ENCODE data around the gene ADGRV1.
"Not testable (repeated sequence)": the region's sequence is repeated elsewhere in the genome, so short reads cannot be mapped to it uniquely, and the experiment has no call there.

ADGRV1 gene

DNA sequence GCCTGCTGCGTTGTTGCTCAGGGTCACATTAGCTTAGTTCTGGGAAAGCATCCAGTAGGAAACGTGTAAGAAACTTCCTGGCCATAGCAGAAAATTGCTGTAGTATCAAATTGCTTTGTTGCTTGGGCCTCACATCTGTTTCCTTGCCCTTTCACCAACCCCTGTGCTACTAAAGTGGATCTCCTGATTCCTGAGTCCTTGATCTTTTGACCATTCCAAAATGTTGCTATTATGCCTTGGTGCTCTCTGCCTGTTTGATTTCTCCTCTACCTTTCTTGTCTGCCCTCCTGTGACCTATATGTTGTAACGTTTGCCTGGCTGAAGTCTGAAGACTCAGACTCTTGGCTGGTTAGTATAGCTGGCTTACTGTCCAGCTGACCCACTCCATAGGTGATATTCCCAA is 350.5 kb downstream of the ADGRV1 start:
- no peak for DNase-seq (ENCODE audit: low spot score)

DNA sequence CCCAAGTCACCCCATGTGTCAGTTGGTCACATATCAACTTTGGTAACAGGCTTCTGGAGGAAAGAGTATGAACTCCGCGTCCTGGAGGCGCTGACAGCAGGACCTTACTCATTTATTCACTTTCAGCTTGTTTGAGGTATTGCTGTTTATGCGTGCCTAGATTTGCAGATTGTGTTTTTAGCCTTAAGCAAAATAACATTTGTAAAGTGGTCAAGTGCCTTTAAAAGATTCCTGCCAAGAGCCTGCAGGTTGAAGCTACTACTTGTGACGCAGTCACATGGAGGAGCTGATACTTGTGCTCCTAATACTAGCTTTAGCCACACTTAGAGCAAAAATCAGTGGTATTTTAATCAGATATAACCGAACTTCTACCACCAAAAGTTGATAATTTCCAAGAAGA is 351.3 kb downstream of the ADGRV1 start:
- no peak for DNase-seq (ENCODE audit: low spot score)

DNA sequence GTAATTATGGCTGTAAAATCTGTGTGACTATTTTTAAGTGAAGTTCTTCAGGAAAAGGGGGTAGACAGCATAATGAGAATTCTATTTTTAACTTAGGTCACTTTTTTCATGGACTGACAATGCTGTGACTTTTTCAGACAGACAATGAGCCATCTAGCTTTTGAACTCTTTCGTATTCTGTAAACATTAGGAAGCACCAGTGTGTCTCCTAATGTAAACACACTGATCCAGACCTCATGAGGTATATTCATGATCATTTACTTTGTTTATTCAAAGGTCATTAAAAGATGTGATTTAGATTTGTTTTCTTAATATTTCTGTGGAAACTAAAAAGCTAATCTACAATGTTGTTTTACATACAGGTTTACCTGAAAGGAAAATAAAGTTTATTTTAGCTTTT is 352.6 kb downstream of the ADGRV1 start:
- DNase-seq (ENCODE audit: low spot score): no peak

DNA sequence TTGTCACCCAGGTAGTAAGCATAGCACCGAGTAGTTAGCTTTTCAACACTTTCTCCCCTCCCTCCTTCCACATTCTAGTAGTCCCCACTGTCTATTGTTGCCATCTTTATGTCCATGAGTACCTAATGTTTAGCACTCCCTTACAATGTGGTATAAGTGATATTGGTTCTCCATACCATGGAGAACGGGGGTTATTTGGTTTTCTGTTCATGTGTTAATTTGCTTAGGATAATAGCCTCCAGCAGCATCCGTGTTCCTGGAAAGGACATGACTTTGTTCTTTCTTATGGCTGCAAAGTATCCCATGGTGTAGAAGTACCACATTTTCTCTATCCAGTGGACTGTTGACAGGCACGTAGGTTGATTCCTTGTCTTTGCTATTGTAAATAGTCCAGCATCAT is 353.9 kb downstream of the ADGRV1 start:
- no peak for DNase-seq (ENCODE audit: low spot score)

DNA sequence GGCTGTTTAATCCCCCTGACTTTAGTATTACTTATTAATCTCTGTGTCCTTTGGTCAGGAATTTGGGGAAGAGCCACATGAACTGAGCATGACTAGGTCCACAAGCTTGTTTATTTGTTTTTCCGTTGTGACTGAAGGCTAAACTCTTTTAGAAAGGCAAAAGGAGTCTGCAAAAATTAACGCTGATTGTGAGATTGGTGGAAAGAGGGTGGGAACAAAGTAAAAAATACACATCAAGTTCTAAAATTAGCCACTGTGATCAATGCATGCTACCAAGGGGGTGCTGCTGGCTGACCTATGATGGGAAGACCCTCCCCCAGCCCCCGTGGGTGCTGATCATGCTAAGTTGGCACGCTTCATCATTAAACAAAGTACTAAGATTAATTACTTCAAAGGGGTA is 356.8 kb downstream of the ADGRV1 start:
- DNase-seq (ENCODE audit: low spot score): no peak

DNA sequence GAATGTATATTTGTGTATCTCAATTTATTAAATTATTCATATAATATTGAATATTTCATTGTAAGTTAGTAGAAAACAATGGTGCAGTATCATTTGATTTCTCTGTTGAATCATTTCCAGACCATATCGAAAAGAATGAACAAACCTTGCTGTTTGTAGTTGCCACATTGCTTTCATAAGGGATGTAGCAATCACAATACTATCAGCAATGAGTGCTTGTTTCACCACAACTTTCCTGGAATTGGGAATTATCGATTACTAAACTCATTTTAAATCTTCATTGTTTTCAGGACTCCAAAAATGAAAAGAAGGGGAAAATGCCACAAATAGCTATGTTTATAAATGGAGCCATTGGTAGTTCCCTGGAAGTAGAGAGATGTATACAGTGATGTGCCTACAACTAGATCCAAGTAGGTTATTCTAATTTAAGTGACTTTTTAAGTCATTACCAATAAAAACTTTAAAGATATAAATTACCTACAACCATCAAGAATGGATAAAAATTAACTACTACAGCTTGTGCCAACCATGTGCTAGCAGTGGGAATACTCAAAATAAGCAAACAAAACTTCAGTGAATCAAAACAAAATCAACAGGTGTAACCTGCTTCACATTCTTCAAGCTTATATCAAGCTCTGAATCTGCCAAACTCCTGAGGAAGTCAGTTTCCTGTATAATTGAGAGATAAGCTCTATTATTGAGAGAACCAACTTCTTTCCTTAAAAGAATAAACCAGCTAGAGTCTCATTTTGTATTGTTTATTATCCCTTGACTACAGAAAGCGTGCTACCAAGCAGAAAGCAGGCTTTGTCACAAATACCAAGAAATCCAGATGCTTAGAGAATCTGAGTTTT is 358.6 kb downstream of the ADGRV1 start:
- DNase-seq (ENCODE audit: low spot score): no peak

DNA sequence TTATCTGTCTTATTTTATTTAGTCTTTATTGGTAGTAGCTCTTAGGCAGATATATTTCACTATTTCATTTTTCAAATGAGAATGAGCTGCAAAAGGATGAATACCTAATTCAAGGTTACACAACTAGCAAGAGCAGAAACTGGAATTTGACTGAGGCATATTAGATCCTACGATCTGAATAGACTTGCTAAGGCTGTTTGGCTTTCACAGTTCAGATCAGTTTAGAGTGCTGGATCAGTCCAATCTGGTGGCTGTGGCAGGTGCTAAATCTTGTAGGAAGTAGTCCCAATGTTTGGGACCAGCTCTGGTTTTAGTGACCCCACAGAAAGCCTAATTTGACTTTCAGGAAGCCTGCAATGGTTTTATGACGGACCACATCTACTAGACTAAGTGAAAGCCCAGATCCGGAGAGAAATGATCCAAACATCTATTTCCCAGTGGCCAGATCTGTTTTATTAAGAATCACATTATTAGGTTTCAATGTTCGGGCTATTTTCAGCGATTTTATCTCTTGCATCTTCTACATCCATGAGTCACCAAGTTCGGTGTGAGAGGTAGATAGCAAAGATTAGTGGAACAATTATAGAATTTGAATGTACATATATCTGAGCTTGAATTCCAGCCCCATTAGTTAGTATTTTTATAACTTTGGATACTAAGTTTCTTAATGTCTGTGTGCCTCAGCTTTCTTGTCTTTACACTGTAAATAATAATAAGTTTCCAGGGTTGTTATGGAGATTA is 359.5 kb downstream of the ADGRV1 start:
- DNase-seq (ENCODE audit: low spot score): no peak

DNA sequence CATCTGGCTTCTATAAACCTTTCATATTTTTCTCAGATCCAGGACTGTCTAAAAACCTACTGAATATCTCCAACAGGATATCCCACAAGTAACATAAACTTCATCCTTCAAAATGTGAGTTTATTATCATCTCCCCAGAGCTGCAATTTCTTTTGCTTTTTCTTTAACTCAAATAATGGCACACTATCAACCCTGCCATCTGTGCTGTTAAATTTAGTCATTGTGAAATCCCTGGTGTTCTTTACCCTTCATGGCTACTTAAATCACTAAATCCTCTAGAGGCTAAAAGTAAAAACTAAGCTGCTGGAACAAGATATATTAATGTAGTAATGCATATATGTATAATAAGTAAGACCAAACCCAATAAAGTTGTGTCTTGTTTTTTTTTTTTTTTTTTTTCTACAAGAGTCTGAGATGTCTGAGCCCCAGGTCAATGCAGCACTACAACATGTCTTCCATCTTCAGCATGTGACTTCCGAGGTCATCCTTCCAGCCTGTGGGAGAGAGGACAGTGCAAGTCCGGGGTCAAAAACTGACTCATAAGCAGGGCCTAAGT is 362.9 kb downstream of the ADGRV1 start:
- no peak for DNase-seq (ENCODE audit: low spot score)

DNA sequence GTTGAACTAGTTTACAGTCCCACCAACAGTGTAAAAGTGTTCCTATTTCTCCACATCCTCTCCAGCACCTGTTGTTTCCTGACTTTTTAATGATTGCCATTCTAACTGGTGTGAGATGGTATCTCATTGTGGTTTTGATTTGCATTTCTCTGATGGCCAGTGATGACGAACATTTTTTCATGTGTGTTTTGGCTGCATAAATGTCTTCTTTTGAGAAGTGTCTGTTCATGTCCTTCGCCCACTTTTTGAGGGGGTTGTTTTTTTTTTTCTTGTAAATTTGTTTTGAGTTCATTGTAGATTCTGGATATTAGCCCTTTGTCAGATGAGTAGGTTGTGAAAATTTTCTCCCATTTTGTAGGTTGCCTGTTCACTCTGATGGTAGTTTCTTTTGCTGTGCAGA is 365.6 kb downstream of the ADGRV1 start:
- DNase-seq (ENCODE audit: low spot score): not testable (repeated sequence)

DNA sequence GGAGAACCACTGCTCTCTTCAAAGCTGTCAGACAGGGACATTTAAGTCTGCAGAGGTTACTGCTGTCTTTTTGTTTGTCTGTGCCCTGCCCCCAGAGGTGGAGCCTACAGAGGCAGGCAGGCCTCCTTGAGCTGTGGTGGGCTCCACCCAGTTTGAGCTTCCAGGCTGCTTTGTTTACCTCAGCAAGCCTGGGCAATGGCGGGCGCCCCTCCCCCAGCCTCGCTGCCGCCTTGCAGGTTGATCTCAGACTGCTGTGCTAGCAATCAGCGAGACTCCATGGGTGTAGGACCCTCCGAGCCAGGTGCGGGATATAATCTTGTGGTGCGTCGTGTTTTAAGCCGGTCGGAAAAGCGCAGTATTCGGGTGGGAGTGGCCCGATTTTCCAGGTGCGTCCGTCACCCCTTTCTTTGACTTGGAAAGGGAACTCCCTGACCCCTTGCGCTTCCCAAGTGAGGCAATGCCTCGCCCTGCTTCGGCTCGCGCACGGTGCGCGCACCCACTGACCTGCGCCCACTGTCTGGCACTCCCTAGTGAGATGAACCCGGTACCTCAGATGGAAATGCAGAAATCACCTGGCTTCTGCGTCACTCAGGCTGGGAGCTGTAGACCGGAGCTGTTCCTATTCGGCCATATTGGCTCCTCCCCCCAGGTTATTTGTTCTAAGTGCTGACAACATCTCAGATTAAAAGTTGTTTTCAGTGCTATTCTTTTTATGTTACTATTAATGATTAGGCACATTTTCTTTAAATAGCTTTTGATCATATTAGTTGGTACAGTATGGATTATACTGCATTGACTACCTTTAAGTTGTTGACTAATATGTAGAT is 370.6 kb downstream of the ADGRV1 start:
- not testable (repeated sequence) for DNase-seq (ENCODE audit: low spot score)

DNA sequence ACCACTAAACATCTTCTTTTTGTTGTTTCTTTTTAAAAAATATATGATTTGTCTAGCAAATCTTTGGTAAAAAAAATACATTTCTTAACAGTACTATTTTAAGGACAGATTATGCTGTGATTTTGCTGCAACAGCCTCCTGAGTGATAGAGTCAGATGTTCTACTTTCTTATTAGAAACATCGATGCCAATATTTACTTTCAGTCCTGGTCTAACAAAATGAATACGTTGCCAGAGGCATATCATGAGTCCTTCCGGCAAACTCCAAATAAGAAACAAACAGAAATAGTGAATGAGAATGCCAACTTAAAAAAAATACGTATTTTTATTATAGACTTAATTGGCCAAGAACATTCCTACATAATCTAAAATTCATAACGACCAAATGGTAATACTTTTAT is 371.5 kb downstream of the ADGRV1 start:
- DNase-seq (ENCODE audit: low spot score): no peak

DNA sequence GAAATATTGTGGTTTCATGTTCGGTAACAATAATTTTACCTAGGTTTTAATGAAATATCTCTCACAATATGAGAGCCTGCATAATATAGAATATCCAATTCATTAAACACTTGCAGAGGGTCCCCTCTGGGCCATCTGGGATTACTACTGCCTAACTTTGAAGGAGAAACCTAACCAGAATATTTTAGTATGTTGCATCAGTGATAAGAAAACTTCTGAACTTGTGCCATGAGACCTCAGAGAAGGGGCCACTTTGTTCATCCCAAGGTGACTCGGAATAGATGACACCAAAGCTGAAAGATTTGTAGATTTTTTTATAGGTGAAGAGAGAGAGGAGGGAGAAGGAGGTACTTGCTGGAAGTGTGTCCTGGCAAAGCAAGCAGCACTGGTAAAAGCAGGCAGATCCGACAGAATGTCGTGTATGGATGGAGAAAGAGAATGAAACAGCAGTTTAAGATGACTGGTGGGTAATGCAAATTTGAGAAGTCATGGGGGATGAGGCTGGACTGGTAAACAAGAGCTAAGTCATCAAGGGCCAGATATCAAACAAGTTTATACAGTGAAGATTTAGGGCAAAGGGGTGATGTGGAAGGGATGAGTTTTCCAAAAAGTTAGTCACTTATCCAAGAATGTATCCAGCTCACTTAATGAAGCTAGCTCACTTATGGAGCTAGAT is 372.3 kb downstream of the ADGRV1 start:
- no peak for DNase-seq (ENCODE audit: low spot score)

DNA sequence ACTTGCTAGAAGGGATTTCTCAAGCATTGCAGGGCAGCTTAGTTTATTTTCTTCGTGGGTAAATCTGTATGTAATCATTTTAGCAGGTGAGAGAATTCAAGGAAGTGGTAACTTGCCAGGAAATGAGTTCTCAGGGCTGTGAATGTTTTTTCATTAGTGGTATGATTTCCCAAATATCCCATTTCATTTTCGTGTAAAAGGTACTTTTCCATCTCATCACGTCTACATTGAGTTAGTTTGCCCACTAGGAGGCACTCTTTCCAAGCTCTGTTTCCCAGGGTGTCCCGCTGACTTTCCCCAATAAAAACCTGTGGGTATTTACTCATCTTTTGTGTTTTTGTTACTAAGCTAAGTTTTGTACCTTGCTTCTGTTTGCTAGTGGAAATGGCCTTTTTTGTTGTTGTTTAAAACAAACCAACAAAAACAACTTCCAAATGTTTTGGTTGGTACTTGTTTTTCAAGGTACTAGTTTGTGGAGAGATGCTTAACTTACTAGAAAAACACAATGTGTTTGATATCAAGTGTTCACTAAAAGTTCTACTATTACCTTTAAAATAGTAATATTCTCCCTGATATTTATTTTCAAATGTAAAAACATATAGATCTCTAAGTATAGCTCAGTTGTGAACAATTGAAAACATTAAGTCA is 373.6 kb downstream of the ADGRV1 start:
- peak; percentile 42 for DNase-seq (ENCODE audit: low spot score)

DNA sequence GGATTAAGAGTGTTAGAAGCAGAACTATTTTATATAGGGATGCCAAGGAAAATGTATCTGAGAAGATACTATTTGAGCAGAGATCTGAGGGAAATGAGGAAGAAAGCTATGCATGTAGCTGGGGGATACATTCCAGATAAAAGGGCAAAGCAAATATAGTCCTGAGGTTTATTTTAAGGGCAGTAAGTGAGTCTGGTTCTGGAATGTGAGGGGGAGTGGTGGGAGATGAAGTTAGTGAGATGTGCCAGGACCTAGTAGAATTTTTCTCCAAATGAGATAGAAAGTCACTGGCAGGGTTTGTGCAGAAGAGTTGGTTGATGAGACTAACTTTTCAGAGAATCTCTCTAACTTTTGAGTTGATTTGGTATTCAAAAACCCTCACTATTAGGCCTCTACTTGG is 374.7 kb downstream of the ADGRV1 start:
- no peak for DNase-seq (ENCODE audit: low spot score)

DNA sequence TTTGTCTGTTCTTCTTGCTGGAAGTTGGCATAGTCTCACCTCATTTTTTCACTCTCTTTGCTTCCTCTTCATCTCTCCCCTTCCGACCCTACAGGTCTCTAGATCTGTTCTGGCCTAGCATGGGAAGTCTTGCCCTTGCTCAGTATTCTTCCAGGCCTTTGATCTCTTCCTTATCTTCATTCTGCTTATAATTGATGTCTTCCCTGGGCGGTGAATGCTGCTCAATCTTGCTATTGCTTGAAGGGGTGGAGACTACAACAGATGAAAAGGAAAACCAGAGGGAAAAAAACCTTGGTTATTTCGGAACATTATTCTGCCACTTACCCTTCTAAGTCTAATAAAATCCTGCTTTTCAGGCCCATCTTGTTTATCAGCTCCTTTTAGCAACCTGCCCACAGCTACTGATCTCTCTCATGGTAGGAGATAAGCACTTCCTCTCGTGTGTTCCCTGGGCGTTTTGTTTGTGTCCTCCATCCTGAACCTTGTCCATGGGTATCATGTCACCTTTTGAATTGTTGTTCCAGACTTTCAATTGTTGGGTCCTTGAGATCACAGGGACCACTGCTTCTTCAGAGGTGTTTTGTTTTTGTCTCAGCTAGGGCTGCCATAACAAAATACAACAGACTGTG is 375.6 kb downstream of the ADGRV1 start:
- DNase-seq (ENCODE audit: low spot score): no peak

DNA sequence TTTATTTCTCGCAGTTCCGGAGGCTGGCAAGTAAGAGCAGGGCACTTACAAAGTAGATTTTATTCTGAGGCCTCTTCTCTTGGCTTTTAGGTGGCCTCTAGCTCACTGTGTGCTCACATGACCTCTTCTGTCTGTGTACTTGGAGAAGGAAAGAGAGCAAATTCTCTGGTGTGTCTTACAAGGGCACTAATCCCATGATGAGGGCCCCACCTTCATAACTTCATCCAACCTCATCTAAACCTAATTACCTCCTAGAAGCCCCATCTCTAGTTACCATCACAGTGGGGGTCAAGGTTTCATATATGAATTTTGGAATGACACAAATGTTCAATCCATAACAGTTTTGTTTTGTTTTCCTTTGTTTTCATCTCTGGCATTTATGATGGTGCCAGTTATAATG is 376.1 kb downstream of the ADGRV1 start:
- no peak for DNase-seq (ENCODE audit: low spot score)

DNA sequence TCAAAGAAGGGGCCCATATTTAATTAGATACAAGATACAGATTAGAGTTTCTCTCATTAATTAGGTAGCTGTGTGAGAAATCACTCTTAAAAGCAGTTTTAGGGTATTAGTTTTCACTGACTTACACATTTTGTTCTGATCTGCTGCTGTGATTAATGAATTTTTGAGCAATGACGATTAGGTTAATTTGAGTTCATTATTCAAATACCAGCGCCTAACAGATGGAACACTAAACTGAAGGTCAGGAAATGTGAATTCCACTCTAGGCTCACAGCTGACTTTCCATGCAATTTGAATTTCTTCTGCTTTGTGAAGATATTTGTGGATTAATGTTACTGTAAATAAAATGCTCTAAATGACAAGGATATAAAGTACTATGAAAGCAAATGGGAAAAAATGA is 380.6 kb downstream of the ADGRV1 start:
- DNase-seq (ENCODE audit: low spot score): no peak

DNA sequence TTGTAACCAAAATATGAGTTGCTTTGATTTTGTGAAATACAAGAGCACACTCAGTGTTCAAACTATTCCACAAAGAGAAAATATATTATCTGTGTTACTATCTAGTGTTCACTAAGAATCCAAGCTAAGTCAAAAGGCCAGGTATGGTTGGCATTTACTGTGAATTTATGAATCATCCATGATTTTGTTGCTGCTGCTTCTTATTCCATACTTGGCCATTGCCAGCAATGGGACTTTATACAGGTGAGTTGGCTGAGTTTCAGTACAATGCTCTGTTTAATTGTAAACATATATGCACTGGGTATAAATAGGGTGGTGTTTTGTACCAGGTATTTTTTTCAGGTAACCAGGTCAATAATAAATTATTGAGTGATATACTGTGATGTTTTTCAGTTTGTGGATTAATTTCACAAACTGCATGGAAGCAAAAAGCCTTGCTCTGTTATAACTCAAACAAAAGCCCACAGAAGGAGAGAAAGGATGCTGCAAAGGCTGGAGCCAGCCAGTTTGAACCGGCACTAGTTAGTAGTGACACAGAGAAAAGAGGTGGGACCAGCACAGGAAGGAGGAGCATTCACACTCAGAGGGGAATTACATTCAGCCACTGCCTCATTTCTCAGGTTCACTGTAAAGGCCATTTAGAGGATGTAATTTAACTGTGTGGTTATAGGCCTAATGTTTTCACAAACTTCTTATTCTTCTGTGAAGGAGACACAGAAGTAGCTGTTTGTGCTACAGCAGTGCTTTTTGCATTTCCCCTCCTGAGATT is 381.8 kb downstream of the ADGRV1 start:
- no peak for DNase-seq (ENCODE audit: low spot score)

DNA sequence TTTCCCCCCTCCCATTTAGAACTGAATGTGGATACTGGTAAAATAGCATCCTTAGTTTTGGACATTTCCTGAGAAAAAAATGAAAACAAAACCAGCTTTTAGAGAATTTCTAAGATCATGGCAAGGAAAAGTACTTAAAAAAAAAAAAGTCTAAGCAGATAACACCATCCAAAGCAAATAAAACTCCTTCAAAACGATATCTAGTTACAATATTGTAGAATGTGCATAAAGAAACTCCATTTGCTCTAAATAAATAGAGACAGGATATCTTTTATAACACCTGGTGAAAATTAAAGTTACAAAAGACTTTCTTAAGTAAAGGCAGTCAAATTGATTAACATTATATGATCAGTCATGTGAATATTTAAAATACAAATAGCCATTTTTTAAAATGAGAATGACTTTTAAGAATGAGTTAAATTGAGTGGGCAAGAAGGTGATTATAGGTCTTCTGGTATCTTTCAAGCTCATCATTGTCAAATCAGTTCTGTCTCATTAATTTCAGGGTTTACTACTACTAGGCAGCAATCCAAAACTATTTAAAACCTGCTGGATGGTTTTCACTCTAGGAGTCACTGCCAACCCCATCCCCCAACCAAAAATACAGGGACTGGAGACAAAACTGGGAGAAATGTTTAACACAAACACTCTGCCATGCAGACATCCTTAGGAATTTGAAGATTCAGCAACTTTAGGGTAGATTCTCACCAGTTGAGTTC is 382.6 kb downstream of the ADGRV1 start:
- no peak for DNase-seq (ENCODE audit: low spot score)

Measured in hematopoietic multipotent progenitor cell treated with erythropoietin and hydrocortisone succinate and interleukin-3 and kit ligand, for 15 days (in vitro differentiated cells).